Left colon (tissue), 2 donors: ENCODE results near the gene HMG20B. TPM values are rescaled to one million over a fixed set of nuclear protein-coding genes. Genes with fewer than 3 reads are reported as not detected.
A peak's percentile ranks its signal among the peaks of the same experiment; 100 is the strongest.
"Not testable (repeated sequence)": the region's sequence is repeated elsewhere in the genome, so short reads cannot be mapped to it uniquely, and the experiment has no call there.

ENCODE experiments used
- ATAC-seq: fragments of 200-7000 bp; cut with Tn5 transposase; one replicate; pipeline ENCODE4 v1.9.1; 2020; ENCODE audit warnings: mild to moderate bottlenecking, moderate library complexity
- DNase-seq, 2 donors: peaks; one replicate each; pipeline ENCODE4 v3.0.0-alpha.2; 2020
- intact Hi-C, 2 donors: fragments of 100-400 bp; cut with DNase I in 1 of 2; cut with micrococcal nuclease in 1 of 2; formaldehyde crosslinking; loops; one replicate each; pipeline versions ENCODE4 v1.11.2 to v1.14.0; 2022; cut with DNase I, micrococcal nuclease
- total RNA-seq, 2 donors: library from RNA; stranded (reverse); fragmentation: NEBNext Ultra II Directional; extraction: Animal tissue kit (Norgen Biotek cat#: 25700); gene quantifications; one replicate each; pipeline ENCODE4 v1.2.1, GENCODE V29; 2021
- donor health status: DM: no; HTN: no; CAD: no.
- donor health status: DM: yes; HTN: yes; CAD: no.

HMG20B gene
- total RNA-seq, 2 donors from 2014 or later = 85.6 to 88.2 TPM

DNA sequence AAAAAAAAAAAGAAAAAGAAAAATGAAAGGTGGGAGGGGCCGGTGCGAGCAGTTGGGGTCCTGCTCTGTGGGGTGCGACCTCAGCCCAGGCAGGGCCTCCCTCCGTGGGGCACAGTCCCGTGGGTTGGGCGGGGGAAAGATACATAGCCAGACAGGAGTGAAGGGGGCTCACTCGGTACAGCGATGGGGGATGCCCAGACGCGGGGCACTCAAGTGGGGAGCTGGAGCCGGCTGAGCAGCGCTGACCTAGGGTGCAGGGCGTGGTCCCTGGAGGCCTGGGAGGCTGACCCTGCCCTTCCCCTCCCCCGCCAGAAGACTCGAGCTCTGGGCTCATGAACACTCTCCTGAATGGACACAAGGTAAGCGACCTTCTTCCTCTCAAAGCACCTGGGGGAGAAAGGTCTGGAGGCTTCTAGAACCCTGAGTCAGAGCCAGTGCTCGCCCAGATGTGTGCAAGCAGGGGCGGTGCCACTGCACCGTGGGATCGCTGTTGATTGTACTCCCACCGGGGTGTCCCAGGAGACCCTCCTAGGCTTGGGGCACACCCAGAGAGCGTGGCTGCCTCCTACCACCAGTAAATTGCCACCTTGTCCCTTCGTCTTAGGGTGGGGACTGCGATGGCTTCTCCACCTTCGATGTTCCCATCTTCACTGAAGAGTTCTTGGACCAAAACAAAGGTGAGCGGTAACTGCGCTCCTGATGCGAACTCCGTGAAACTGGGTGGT, 3.4 kb downstream of the HMG20B start:
- DNase-seq = peak in 1 of 2 donors; percentile 43

DNA sequence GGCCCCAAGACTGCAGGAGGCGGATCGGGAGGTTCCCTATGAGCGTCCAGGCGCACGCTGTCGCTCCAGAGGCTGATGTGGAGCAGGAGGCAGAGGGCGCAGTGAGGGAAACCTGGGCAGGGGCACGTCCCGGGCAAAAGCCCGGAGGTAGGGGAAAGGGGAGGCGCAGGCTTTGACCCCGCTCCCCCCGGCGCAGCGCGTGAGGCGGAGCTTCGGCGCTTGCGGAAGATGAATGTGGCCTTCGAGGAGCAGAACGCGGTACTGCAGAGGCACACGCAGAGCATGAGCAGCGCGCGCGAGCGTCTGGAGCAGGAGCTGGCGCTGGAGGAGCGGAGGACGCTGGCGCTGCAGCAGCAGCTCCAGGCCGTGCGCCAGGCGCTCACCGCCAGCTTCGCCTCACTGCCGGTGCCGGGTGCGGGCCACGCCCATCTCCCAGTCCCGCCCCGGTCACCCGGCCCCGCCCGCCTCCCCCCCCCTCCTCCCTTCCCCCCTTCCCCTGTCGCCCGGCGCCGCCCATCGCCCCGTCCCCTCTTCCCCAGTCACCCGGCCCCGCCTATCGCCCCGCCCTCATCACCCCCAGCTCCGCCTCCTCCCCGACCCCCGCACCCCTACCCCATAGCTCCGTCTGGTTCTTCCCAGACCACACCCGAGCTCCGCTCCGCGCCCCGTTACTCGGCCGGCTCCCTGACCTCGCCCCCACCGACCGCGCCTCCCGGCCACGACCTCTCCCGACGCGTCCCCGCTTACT, 4.1 kb downstream of the HMG20B start:
- peak; percentile 65 to 66 for DNase-seq
- intact Hi-C loops = no loop called here
- peak; percentile 23 for ATAC-seq

More for the DNA sequence above, 3.4 kb downstream of the HMG20B start:
- ATAC-seq = no peak
- intact Hi-C loops = no loop called here

DNA sequence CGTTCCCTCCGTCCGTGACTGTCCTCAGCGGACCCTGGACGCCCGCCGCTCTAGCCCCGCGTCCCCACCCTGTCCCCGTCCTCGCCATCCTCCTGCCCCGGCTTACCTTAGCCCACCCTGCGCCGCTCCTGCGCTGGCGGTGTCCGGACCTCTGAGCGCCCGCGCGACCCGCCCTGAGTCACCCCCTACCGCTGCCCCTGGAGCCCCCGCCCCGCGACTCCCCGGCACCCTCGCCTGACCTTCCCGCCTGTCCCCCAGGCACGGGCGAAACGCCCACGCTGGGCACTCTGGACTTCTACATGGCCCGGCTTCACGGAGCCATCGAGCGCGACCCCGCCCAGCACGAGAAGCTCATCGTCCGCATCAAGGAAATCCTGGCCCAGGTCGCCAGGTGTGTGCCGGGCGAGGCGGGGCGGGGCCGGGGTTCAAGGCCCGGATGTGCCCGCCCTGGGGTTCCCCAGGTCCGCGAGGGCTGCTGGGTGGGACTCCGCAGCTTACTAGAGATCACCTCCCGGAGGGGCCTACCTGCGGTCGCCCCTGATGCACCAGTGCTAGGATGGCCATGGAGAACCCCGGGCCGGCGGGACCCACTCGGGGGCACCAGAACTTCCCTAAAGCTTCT, 5.1 kb downstream of the HMG20B start:
- DNase-seq = peak; percentile 71 to 84
- ATAC-seq = peak; percentile 63
- intact Hi-C loops = no loop called here

DNA sequence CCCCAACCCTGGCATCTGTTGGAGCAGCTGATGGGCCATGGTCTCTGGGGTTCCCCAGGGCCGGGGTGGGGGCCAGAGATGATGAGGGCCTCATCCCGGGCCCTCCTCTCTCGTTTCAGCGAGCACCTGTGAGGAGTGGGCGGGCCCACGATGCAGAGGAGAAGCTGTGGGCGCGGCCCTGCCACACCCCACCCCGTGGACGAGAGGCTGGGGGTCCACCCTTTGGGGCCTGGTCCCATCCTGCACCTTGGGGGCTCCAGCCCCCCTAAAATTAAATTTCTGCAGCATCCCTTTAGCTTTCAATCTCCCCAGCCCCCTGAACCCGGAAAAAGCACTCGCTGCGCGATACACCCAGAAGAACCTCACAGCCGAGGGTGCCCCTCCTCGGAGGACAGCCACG, 5.6 kb downstream of the HMG20B start:
- no peak for DNase-seq
- intact Hi-C loops = no loop called here
- no peak for ATAC-seq

DNA sequence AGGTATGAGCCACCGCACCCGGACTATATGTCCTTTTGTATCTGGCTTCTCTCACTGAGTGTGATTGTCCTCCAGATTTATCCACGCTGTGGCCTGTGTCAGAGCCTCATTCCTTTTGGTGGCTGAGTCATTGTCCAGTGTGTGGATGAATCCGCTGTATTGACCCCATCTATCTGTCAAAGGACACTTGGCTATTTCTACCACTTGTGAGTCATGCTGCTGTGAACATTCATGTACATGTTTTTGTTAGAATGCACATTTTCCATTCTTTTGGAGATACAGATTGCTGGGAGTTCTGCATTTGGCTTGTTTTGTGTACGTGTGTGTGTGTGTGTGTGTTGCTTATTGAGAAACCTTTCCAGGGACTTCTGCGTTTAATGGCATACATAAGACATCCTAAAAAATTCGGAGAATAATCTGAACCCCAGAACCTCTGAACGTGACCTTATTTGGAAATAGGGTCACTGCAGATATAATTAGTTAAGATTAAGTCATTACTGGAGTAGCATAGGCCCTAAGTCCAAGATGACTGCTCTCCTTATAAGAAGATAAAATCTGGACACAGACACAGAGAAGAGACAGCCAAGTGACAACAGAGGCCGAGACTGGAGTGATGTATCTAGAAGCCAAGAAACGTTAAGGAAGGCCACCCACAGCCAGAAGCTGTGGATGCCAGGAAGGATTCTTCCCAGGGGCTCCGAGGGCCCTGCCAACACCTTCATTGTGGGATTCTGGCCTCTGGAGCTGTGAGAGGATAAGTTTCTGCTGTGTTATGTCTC, 7.6 kb downstream of the HMG20B start:
- intact Hi-C loops = no loop called here
- DNase-seq = no peak
- ATAC-seq = no peak

DNA sequence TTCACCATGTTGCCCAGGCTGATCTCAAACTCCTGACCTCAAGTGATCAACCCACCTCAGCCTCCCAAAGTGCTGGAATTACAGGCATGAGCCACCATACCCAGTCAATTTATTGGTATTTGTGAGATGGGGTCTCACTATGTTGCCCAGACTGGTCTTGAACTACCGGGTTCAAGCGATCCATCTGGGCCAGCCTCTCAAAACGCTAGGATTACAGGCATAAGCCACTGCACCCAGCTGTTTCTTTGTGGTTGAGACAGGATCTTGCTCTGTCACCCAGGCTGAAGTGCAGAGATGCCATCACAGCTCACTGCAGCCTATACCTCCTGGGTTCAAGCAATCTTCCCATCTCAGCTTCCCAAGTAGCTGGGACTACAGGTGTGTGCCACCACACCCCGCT, 9.0 kb downstream of the HMG20B start:
- ATAC-seq, intact Hi-C loops, DNase-seq: not testable (repeated sequence)

DNA sequence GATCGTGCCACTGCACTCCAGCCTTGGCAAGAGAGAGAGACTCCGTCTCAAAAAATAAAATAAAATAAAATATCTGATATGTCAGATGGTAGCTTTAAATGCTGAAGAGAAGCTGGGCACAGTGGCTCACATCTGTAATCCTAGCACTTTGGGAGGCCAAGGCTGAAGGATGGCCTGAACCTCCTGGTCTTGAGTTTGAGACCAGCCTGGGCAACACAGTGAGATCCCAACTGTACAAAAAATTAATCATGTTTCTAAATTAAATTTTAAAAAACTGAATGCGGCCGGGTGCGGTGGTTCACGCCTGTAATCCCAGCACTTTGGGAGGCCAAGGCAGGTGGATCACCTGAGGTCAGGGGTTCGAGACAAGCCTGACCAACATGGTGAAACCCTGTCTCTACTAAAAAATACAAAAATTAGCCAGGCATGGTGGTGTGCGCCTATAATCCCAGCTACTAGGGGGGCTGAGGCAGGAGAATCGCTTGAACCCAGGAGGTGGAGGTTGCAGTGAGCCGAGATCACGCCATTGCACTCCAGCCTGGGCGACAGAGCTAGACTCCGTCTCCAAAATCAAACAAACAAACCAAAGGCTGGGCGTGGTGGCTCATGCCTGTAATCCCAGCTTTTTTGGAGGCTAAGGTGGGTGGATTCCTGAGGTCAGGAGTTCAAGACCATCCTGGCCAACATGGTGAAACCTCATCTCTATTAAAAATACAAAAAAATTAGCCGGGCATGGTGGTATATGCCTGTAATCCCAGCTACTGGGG, 11.5 kb downstream of the HMG20B start:
- intact Hi-C loops, DNase-seq, ATAC-seq: not testable (repeated sequence)

DNA sequence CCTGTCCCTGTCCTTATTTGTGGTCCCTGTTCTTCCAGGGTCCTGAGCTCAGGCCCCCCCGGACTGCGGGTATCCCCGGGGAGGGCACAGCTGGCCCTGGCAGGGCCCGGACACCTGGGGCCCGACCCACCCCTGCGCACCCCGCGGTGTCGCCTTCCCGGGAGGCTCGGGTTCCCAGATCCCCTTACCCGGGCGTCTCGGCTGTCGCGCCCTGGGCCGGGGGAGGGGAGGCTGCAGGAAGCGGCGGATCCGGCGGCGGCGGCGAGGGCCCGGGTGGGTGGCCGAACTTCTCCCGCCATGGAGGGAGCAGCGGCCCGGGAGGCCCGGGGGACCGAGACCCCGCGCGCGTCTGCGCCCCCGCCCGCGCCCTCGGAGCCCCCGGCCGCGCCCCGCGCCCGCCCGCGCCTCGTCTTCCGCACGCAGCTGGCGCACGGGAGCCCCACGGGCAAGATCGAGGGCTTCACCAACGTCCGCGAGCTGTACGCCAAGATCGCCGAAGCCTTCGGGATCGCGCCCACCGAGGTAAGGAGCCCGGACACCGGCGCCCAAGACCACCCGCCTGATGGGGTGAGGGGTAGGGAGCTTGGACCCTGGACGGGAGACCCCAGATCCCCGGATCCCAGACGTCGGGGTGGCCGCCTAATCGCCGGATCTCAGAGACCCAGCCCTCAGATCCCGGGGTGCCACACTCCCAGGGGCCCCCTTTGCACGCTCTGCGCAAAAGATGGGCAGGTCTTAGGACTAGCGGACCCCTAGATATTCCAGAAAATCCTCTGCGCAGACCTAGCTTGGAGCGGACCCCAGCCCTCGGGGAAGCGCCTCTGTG, 12.8 kb downstream of the HMG20B start, which contains the start of gene GIPC3:
TSS of gene GIPC3 (plus strand) at position 178 of the 826 bp plus-strand sequence. CDS start at position 298, 120 bp downstream.
- DNase-seq (no peak), ATAC-seq (no peak)
- intact Hi-C loops = no loop called here

DNA sequence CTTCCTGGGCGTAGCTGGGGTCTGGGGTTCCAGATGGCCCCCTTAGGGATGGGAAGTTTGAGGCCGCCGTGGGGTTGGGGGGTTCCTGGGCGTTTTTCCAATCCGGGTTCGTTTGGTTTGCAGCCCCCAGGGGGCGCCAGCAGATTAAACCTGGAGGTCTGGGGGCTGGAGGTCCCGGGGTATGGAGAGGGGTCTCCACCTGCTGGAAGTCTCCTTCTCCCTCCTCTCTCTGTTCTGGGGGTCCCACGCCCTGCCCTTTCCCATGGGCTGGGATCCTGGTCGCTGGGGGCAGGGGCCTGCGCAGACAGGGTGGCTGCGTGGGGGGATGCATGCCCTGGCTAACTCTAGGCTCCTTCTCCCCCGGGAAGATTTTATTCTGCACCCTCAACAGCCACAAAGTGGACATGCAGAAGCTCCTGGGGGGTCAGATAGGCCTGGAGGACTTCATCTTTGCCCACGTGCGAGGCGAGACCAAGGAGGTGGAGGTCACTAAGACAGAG, 13.4 kb downstream of the HMG20B start:
- ATAC-seq = no peak
- no peak for DNase-seq
- intact Hi-C loops = no loop called here

DNA sequence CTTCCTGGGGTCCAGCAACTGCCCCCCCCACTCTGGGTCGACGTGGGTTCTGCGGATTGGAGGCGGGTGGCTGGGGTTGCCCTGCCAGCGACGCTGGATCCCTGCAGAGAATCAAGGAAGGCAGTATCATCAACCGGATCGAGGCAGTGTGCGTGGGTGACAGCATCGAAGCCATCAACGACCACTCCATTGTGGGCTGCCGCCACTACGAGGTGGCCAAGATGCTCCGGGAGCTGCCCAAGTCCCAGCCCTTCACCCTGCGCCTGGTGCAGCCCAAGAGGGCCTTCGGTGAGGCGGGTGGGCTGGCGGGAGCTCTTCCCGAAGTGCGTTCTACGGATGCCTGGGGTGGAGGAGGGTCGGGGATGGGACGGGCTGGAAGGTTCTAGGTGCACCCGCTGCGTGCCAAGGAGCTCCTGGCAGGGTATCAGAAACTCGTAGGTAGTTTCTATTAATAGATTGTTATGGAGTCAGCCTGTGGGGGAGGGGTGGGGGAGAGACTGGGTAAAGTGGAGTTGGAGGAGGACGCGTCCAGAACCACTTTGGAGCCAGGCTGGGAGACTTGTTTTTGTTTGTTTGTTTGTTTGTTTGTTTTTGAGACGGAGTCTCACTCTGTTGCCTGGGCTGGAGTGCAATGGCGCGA, 14.1 kb downstream of the HMG20B start:
- no peak for ATAC-seq
- DNase-seq = no peak
- intact Hi-C loops = no loop called here

DNA sequence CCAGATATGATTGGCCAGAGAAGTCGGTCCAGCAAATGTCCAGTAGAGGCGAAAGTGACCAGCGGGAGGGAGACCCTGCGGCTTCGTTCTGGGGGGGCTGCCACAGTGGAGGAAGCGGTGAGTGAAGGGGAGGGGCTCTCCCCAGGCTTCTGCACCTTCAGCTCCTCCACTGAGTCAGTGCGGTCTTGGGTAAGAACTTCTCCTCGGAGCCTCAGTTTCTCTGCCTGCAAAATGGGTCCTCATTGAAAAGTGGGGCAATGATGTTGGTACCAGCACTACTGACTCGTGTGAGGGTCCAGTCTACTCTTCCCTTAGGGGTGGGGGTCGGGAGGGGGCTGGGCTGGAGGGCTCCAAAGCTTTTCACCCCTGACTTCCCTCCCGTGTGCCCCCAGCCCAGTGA, 16.7 kb downstream of the HMG20B start:
- DNase-seq (no peak), ATAC-seq (no peak)
- intact Hi-C loops = no loop called here

DNA sequence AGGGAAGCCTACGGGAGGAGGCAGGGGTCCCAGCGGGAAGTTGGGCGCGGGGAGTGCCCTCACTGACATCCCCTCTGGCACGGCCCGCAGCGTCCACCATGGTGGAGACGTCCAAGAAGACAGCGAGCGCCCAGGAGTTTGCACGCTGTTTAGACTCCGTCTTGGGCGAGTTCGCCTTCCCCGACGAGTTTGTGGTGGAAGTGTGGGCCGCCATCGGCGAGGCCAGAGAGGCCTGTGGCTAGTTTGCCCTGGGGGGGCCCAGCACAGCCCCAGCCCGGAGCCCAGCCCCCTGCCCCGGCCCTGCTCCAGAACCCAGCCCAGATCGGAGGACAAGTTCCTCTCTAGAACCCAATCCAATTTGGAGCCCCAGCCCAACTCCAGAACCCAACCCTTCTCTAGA, 17.2 kb downstream of the HMG20B start:
- intact Hi-C loops = no loop called here
- DNase-seq (no peak), ATAC-seq (no peak)

DNA sequence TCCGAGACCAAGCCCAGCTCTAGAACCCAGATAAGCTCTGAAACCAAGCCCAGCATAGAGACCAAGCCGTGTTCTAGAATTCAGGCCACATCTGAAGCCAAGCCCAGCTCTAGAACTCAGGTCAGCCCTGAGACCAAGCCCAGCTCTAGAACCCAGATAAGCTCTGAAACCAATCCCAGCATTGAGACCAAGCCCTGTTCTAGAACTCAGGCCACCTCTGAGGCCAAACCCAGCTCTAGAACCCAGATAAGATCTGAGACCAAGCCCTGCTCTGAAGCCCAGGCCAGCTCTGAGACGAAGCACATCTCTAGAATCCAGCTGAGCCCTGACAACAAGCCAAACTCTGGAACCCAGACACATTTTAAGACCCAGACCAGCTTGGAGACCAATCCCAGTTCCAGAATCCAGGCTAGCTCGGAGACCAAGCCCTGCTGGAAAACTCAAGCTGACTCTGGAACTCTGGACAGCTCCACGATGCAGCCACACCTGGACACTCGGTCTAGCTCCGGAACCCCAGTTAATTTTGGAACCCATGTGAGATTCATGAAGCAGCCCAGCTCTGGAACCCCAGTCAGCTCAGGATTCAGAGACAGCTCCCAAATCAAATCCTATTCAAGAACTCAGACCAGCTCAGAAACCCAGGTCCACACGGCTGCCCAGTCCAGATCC, 18.4 kb downstream of the HMG20B start:
- ATAC-seq = no peak
- intact Hi-C loops = no loop called here
- no peak for DNase-seq

DNA sequence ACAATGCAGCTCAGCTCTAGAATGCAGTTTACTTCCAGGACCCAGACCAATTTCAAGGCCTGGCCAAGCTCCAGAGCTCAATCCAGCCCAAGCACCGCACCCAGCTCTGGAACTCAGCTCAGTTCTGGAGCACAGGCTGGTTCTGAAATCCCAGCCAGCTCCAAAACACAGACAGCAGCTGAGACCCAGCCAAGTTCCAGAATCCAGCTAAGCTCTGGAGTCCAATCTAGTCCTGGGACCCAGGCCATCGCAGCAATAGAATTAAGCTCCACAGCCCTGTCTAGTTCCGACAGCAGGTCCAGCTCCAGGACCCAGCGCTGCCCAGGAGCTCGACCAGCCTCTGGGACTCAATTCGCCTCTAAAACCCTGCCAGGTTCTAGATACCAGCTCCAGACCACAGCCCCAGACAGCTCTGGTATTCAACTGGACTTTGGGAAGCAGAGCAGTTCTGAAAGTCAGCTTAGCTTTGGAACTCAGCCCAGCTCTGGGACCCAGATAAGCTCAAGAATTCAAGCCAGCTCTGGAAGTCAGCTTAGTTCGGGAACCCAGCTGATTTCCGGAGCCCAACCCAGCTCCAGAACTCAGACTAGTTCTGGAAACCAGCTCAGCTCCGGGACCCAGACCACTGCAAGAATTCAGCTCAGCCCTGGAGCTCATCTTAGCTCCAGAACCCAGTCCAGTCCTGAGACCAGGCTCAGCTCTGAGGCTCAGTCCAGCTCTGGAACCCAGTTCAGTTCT, 19.3 kb downstream of the HMG20B start:
- ATAC-seq (no peak), DNase-seq (no peak)
- intact Hi-C loops = no loop called here

DNA sequence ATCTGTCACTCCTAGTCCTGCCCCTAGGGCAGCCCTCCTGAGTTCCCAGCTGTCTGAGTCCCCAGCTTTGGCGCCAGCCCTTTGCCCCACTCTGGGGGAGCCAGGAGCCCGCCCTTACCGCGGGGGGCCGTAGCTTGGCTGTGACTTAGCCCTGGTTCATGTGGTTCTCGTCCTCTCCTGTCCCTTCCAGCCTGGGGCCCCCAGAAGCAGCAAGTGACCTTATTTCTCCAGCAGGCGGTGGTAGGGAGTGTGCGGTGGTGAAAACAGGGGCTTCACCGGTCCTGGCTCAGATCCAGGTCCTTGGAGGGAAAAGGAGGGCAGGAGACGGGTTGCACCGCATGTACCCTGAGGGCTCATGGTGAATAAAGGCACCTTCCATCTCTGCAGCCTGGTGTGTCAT, 20.4 kb downstream of the HMG20B start:
- no peak for ATAC-seq
- no peak for DNase-seq
- intact Hi-C loops = no loop called here
